ENCODE data around the gene LDLRAD4.

GRCh38 chr18:13454363-13455150 is 236.0 kb downstream of the LDLRAD4 start:
- TF ChIP-seq, protein P1, sequence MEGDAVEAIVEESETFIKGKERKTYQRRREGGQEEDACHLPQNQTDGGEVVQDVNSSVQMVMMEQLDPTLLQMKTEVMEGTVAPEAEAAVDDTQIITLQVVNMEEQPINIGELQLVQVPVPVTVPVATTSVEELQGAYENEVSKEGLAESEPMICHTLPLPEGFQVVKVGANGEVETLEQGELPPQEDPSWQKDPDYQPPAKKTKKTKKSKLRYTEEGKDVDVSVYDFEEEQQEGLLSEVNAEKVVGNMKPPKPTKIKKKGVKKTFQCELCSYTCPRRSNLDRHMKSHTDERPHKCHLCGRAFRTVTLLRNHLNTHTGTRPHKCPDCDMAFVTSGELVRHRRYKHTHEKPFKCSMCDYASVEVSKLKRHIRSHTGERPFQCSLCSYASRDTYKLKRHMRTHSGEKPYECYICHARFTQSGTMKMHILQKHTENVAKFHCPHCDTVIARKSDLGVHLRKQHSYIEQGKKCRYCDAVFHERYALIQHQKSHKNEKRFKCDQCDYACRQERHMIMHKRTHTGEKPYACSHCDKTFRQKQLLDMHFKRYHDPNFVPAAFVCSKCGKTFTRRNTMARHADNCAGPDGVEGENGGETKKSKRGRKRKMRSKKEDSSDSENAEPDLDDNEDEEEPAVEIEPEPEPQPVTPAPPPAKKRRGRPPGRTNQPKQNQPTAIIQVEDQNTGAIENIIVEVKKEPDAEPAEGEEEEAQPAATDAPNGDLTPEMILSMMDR (conservative IDR thresholded peaks at IDR 0.05; ENCODE audit: low read depth, low read length): no peak
- no peak for TF ChIP-seq EZH2 (IDR thresholded peaks at IDR 0.05; ENCODE audit: borderline replicate concordance, low read depth, low read length, poor library complexity, severe bottlenecking)

Data from A673 (cell line).